ENCODE results near the gene TMEM270. TPM values are rescaled to one million over a fixed set of nuclear protein-coding genes. Genes with fewer than 3 reads are reported as not detected.

The TMEM270 gene
- polyA plus RNA-seq, 3 donors, result not detected

DNA sequence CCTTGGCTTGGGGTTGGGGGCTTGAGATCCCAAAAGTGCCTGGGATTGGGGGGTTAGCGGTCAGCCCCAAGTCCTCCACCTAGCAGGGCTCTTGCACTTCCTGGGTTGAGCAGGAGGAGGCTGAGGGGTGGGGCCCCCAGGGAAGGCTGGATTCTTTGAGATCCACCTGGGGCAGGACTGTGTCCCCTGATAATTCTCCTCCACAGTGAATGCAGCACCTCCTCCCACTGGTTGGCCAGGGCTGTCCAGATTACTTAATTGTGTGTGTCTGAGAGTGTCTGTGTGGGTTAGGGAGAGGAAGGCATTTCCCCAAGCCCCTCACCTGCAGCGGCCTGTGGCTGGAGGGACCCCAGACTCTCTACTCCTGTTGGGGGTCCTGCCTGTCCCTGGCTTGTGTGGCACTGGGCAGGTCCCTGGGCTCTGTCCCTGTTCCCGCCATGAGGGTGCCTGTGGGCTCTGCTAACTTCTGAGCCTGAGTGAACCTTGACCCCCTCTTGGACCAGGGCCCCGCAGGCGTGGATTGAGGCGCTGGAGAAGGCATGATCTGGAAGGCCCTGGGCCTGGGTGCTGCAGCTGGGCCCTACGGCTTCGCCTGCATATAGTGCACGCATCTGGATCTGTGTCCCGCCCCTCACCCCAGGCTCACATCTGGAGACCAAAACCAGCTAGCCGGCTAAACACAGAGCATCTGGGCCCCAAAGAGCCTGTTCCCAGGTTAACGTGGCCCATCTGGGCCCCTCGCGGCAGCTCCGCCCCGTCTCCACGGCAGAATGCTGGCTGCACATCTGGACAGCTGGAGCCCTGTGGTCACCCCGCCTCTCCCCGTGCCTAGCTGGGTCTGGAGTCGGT, 10.4 kb downstream of the TMEM270 start:
- Mint-ChIP-seq H3K9me3 (no peaks in the 10 kb centered on the region), H3K4me3 (no peak overlapping the region), H3K36me3 (no peaks in the 10 kb centered on the region), H3K27ac (no peak overlapping the region), H3K27me3 (ENCODE audit: low read depth in 3 of 3) (peaks cover 4 to 10% (median 6%) of the 10 kb centered on the region in 3 donors), H3K4me1 (no peaks in the 10 kb centered on the region)
- H3K36me3 ChIP-seq (replicated peaks in 1 of 2; ENCODE audit: control insufficient read depth in 1 of 2, insufficient read depth in 2 of 2, low read length in 2 of 2), result no peaks in the 10 kb centered on the region
- TF ChIP-seq, protein P1, sequence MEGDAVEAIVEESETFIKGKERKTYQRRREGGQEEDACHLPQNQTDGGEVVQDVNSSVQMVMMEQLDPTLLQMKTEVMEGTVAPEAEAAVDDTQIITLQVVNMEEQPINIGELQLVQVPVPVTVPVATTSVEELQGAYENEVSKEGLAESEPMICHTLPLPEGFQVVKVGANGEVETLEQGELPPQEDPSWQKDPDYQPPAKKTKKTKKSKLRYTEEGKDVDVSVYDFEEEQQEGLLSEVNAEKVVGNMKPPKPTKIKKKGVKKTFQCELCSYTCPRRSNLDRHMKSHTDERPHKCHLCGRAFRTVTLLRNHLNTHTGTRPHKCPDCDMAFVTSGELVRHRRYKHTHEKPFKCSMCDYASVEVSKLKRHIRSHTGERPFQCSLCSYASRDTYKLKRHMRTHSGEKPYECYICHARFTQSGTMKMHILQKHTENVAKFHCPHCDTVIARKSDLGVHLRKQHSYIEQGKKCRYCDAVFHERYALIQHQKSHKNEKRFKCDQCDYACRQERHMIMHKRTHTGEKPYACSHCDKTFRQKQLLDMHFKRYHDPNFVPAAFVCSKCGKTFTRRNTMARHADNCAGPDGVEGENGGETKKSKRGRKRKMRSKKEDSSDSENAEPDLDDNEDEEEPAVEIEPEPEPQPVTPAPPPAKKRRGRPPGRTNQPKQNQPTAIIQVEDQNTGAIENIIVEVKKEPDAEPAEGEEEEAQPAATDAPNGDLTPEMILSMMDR (IDR thresholded peaks at IDR 0.05), result no peak
- H2AFZ ChIP-seq (ENCODE audit: insufficient read depth, low read depth, low read length, poor library complexity, severe bottlenecking), result no peak overlapping the region
- no peak overlapping the region for H3K27ac ChIP-seq (ENCODE audit: low read depth in 1 of 2, low read length in 2 of 2)
- WGBS (ENCODE audit: insufficient coverage), result 89% methylated on average over 19 of the region's 20 CpGs
- H3K79me2 ChIP-seq (ENCODE audit: insufficient read depth, low read length), result no peaks in the 10 kb centered on the region
- no peaks in the 10 kb centered on the region for H4K20me1 ChIP-seq (ENCODE audit: insufficient read depth, low read length)
- H3K4me2 ChIP-seq (replicated peaks; ENCODE audit: extremely low read depth, low read length, poor library complexity, severe bottlenecking), result no peak overlapping the region
- DNase-seq, result no peak
- H3K27me3 ChIP-seq (ENCODE audit: control insufficient read depth in 2 of 2, insufficient read depth in 2 of 2, low read length in 2 of 2), result no peaks in the 10 kb centered on the region
- H3K4me3 ChIP-seq (replicated peaks in 1 of 3; ENCODE audit: low read depth in 2 of 3, low read length in 3 of 3), result no peak overlapping the region
- H3K4me1 ChIP-seq (ENCODE audit: control insufficient read depth in 1 of 2, insufficient read depth in 2 of 2, low read length in 2 of 2), result no peaks in the 10 kb centered on the region
- intact Hi-C loops (cut with micrococcal nuclease), result no loop called here
- no peaks in the 10 kb centered on the region for H3K9me3 ChIP-seq (replicated peaks in 1 of 2; ENCODE audit: control insufficient read depth in 1 of 2, insufficient read depth in 1 of 2, low read length in 2 of 2)
- no peak overlapping the region for H3K9ac ChIP-seq (ENCODE audit: insufficient read depth, low read length, poor library complexity, severe bottlenecking)

DNA sequence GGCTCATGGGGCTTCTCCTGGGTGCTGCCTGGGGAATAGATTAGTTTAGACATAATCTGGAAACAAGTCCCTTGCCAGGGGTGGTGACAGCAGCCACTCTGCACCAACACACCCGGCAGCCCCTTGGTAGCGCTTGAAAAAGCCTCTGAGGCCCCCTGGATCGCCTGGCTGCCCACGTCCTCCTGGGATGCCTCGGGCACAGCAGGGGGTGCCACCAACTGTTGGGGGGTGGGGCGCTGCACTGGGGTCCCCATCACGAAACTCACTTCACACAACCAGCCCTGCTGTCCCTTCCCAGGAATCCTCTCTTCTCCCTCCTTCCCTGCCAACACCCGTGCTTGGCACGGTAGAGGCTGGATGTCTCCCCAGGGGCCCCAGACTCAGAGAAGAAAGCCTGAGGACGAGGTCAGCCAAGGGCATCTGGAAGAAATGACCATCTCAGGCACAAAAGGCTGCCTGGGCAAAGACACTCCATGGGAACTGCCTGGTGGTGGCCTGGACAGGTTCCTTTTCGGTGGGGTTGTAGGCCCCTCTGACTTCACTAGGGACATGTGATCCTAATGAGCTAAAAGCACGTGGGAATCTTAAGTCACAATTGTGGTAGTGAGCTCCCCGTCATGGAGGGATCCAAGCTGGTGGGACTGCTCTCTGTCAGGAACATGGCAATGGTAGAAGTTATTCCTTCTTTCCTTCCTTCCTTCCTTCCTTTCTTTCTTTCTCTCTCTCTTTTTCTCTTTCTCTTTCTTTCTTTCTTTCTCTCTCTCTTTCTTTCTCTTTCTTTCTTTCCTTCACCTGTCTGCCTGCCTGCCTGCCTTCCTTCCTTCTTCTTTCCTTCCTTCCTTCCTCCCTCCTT, 11.3 kb downstream of the TMEM270 start:
- Histone ChIP-seq H3K27me3 (ENCODE audit: control insufficient read depth in 2 of 2, insufficient read depth in 2 of 2, low read length in 2 of 2) (no peaks in the 10 kb centered on the region), H3K36me3 (replicated peaks in 1 of 2; ENCODE audit: control insufficient read depth in 1 of 2, insufficient read depth in 2 of 2, low read length in 2 of 2) (no peaks in the 10 kb centered on the region), H3K9ac (ENCODE audit: insufficient read depth, low read length, poor library complexity, severe bottlenecking) (no peak overlapping the region), H3K4me3 (replicated peaks in 1 of 3; ENCODE audit: low read depth in 2 of 3, low read length in 3 of 3) (no peak overlapping the region), H3K9me3 (replicated peaks in 1 of 2; ENCODE audit: control insufficient read depth in 1 of 2, insufficient read depth in 1 of 2, low read length in 2 of 2) (no peaks in the 10 kb centered on the region), H3K27ac (ENCODE audit: low read depth in 1 of 2, low read length in 2 of 2) (no peak overlapping the region), H2AFZ (ENCODE audit: insufficient read depth, low read depth, low read length, poor library complexity, severe bottlenecking) (no peak overlapping the region), H4K20me1 (ENCODE audit: insufficient read depth, low read length) (no peaks in the 10 kb centered on the region), H3K79me2 (ENCODE audit: insufficient read depth, low read length) (no peaks in the 10 kb centered on the region), H3K4me1 (ENCODE audit: control insufficient read depth in 1 of 2, insufficient read depth in 2 of 2, low read length in 2 of 2) (no peaks in the 10 kb centered on the region), H3K4me2 (replicated peaks; ENCODE audit: extremely low read depth, low read length, poor library complexity, severe bottlenecking) (no peak overlapping the region)
- Mint-ChIP-seq H3K4me3 (no peak overlapping the region), H3K27ac (no peak overlapping the region), H3K27me3 (ENCODE audit: low read depth in 3 of 3) (peaks cover 7 to 13% (median 7%) of the 10 kb centered on the region in 3 donors), H3K4me1 (no peaks in the 10 kb centered on the region), H3K36me3 (no peaks in the 10 kb centered on the region), H3K9me3 (no peaks in the 10 kb centered on the region)
- DNase-seq, result no peak
- WGBS (ENCODE audit: insufficient coverage), result 86% methylated on average over 8 of the region's 13 CpGs
- intact Hi-C loops (cut with micrococcal nuclease), result no loop called here
- TF ChIP-seq, protein P1 (IDR thresholded peaks at IDR 0.05), result no peak

Measured in CD14-positive monocyte (primary cell).